Activated CD4-positive, CD25-positive, alpha-beta regulatory T cell (primary cell): Measurements from ENCODE around the gene KAT8.

Experiments
- DNase-seq, 4 experiments: peaks; one replicate each; lab custom pipeline; 2025; lab: John Stamatoyannopoulos, UW

Gene KAT8

GRCh38 chr16:31117384-31118222 lies at the start of gene KAT8:
KAT8 (plus strand) TSS chr16:31117664; CDS start chr16:31117682, 18 bp downstream.
- DNase-seq = peak; percentile 89 to 94 (median 94)

GRCh38 chr16:31071861-31072260 lies 45.6 kb upstream of the KAT8 start:
- DNase-seq = no peak

- no peak for DNase-seq
Measured at GRCh38 chr16:31072540-31073141, 44.8 kb upstream of the KAT8 start.

GRCh38 chr16:31073142-31073969 lies 44.1 kb upstream of the KAT8 start:
- peak; percentile 70 to 75 (median 73) for DNase-seq

- peak; percentile 92 to 95 (median 94) for DNase-seq
Measured at GRCh38 chr16:31073970-31074813, 43.3 kb upstream of the KAT8 start, which contains the start of the genes ZNF646 and ZNF668. ZNF646 (plus strand) TSS chr16:31074422; CDS start chr16:31076325, 1,903 bp downstream. ZNF668 (minus strand) TSS chr16:31074240; CDS start chr16:31064459, 9,781 bp downstream.

- no peak for DNase-seq
Measured at GRCh38 chr16:31074814-31075183, 42.7 kb upstream of the KAT8 start.

- DNase-seq = no peak
Measured at GRCh38 chr16:31076319-31076718, 41.1 kb upstream of the KAT8 start.

- no peak for DNase-seq
Measured at GRCh38 chr16:31077024-31077423, 40.4 kb upstream of the KAT8 start.

- no peak for DNase-seq
Measured at GRCh38 chr16:31077592-31078396, 39.7 kb upstream of the KAT8 start.

GRCh38 chr16:31078597-31079341 lies 38.7 kb upstream of the KAT8 start:
- DNase-seq = no peak

GRCh38 chr16:31079342-31079944 lies 38.0 kb upstream of the KAT8 start:
- no peak for DNase-seq

GRCh38 chr16:31080035-31080629 lies 37.3 kb upstream of the KAT8 start:
- no peak for DNase-seq

- DNase-seq = no peak
Measured at GRCh38 chr16:31080756-31081419, 36.6 kb upstream of the KAT8 start.

GRCh38 chr16:31081428-31082351 lies 35.8 kb upstream of the KAT8 start:
- no peak for DNase-seq

- no peak for DNase-seq
Measured at GRCh38 chr16:31082368-31083045, 35.0 kb upstream of the KAT8 start.

GRCh38 chr16:31083081-31083480 lies 34.4 kb upstream of the KAT8 start:
- no peak for DNase-seq

- no peak for DNase-seq
Measured at GRCh38 chr16:31083556-31083955, 33.9 kb upstream of the KAT8 start.
